ENCODE data around the gene SPTBN1. TPM values are rescaled to one million over a fixed set of nuclear protein-coding genes. Genes with fewer than 3 reads are reported as not detected.

Gene SPTBN1
- total and polyA plus RNA-seq, 2 of the 13 experiments (the other 11 are each of a cell fraction or from before 2014, with no cell fraction given), result 123 to 299 TPM

DNA sequence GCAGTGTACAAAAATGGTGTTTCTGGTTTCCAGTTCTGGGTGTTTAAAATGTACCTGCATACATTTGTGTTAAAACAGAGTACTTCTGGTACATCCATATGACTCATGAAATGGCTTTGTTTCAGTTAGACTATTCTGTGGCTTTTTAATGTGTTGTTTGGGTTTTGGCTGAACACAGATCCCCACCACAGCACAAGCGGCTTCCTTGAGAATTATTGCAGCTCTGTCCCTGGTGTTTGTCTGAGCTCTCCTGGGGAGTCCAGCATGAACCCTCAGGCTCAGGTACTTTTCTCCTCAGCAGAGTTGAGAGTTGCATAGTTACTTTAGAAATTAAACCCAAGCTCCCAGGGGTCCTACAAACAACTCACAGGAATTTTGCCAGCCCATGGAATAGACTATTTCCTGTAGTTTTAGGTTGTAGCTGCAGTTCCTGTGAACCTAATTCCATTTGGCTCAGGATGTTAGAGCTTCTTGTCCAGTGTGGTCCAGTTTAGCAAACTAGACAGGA lies 202.5 kb downstream of the SPTBN1 start:
- intact Hi-C loops (cut with micrococcal nuclease; ENCODE audit: unreplicated experiment), result no loop called here
- in situ Hi-C loops (cut with HindIII; ENCODE audit: extremely low pct_ligation_motif_present, low pct_unique_long_range_greater_than_20kb), result no loop called here
- Histone ChIP-seq H2AFZ (ENCODE audit: low read length) (no peak overlapping the region), H3K9ac (ENCODE audit: insufficient read depth, low read depth, low read length) (no peak overlapping the region), H3K4me2 (ENCODE audit: low read depth, low read length) (no peak overlapping the region), H3K4me3 (replicated peaks in 1 of 3; ENCODE audit: insufficient read depth in 1 of 3, low read depth in 2 of 3, low read length in 3 of 3) (no peak overlapping the region), H4K20me1 (ENCODE audit: insufficient read depth, low read length) (peaks cover 7% of the 10 kb centered on the region; the same call in 1 of the 2 replicates), H3K79me2 (ENCODE audit: insufficient read depth, low read length) (no peaks in the 10 kb centered on the region), H3K36me3 (replicated peaks in 1 of 2; ENCODE audit: control insufficient read depth in 1 of 2, insufficient read depth in 2 of 2, low read length in 2 of 2) (peaks cover 55 to 99% of the 10 kb centered on the region in 2 experiments), H3K9me3 (ENCODE audit: low read length) (no peaks in the 10 kb centered on the region), H3K27ac (ENCODE audit: extremely low read length, insufficient read depth, low read length) (no peak overlapping the region), H3K4me1 (ENCODE audit: insufficient read depth, low read length) (peaks cover 22% of the 10 kb centered on the region), H3K27me3 (ENCODE audit: control insufficient read depth in 1 of 2, insufficient read depth in 2 of 2, low read length in 2 of 2) (no peaks in the 10 kb centered on the region)
- no TSS peak for BruUV-seq (replicated peaks)
- TF ChIP-seq RBM22 (optimal IDR thresholded peaks at IDR 0.05; ENCODE audit: low read length) (peak; percentile 78), PAWR (CRISPR knock-in tag; IDR thresholded peaks at IDR 0.05; ENCODE audit: borderline replicate concordance) (no peak)
- CTCF ChIA-PET (ENCODE audit: low intra/inter-chr PET ratio, low total read pairs), result interaction anchor here (1.5 to 3.3 kb wide), 2 partner anchors 46 to 136 kb away, joined by 4 to 22 read pairs; no protein-coding TSS in a partner anchor
- FAIRE-seq (no peak), ATAC-seq (no peak), DNase-seq (ENCODE audit: low spot score) (no peak)
- POLR2A ChIA-PET, result interaction anchor here (2.5 kb wide), 1 partner anchor 8 kb away, joined by 7 read pairs; no protein-coding TSS in a partner anchor
- 100% methylated on average over 1 of the region's 1 CpG for WGBS (ENCODE audit: low lambda C conversion rate)

DNA sequence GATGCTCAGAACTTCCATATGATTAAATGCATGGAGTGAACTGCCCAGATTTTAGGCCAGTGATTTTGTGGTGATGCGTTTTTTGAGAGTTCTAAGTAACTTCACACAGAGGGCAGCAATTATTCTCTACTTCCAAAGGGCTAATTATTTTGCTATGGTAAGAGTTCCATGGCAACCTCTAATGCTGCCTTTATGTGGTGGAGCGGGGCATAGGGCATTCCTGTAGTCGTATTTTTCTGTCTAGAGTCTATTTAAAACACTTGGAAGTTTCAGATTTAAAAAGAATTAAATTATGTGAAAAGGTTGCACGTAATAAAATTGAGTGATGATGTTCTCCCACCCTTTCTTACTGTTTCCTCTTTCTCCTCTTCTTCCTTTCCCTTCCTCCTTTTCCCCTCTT lies 203.4 kb downstream of the SPTBN1 start:
- DNase-seq (ENCODE audit: low spot score) (no peak), ATAC-seq (no peak), FAIRE-seq (no peak)
- peaks cover 7% of the 10 kb centered on the region; the same call in 1 of the 2 replicates for H4K20me1 ChIP-seq (ENCODE audit: insufficient read depth, low read length)
- H3K27me3 ChIP-seq (ENCODE audit: control insufficient read depth in 1 of 2, insufficient read depth in 2 of 2, low read length in 2 of 2), result no peaks in the 10 kb centered on the region
- POLR2A ChIA-PET, result no interaction called here
- peaks cover 52 to 99% of the 10 kb centered on the region in 2 experiments for H3K36me3 ChIP-seq (replicated peaks in 1 of 2; ENCODE audit: control insufficient read depth in 1 of 2, insufficient read depth in 2 of 2, low read length in 2 of 2)
- TF ChIP-seq AGO2 (optimal IDR thresholded peaks at IDR 0.05; ENCODE audit: low read depth, low read length) (peak; percentile 3), CEBPB (IDR thresholded peaks at IDR 0.05; ENCODE audit: borderline replicate concordance, low read depth, low read length) (no peak)
- H3K4me3 ChIP-seq (replicated peaks in 1 of 3; ENCODE audit: insufficient read depth in 1 of 3, low read depth in 2 of 3, low read length in 3 of 3), result no peak overlapping the region
- no peak overlapping the region for H3K9ac ChIP-seq (ENCODE audit: insufficient read depth, low read depth, low read length)
- peaks cover 31% of the 10 kb centered on the region for H3K4me1 ChIP-seq (ENCODE audit: insufficient read depth, low read length)
- H3K9me3 ChIP-seq (ENCODE audit: low read length), result no peaks in the 10 kb centered on the region
- intact Hi-C loops (cut with micrococcal nuclease; ENCODE audit: unreplicated experiment), result no loop called here
- 98% methylated on average over 4 of the region's 4 CpGs for WGBS (ENCODE audit: low lambda C conversion rate)
- in situ Hi-C loops (cut with HindIII; ENCODE audit: extremely low pct_ligation_motif_present, low pct_unique_long_range_greater_than_20kb), result no loop called here
- H3K79me2 ChIP-seq (ENCODE audit: insufficient read depth, low read length), result no peaks in the 10 kb centered on the region
- H2AFZ ChIP-seq (ENCODE audit: low read length), result no peak overlapping the region
- no TSS peak for BruUV-seq (replicated peaks)
- H3K27ac ChIP-seq (ENCODE audit: extremely low read length, insufficient read depth, low read length), result no peak overlapping the region
- no peak overlapping the region for H3K4me2 ChIP-seq (ENCODE audit: low read depth, low read length)
- CTCF ChIA-PET (ENCODE audit: low intra/inter-chr PET ratio, low total read pairs), result no interaction called here
